Prostate gland (tissue), 2 donors: Measurements from ENCODE around the gene KIDINS220.

Source experiments
- CTCF ChIP-seq, 4 experiments: fragments of 200-600 bp in 2 of 4; fragments of 450-650 bp in 2 of 4; sonication (generic) in 2 of 4; IDR thresholded peaks; 1 replicate in 3 of 4; 2 replicates in 1 of 4; pipeline ENCODE4 v1.5.1; 2016 to 2019; ENCODE audit warnings: antibody characterized with exemption in 4 of 4, mild to moderate bottlenecking in 2 of 4, moderate library complexity in 2 of 4
- POLR2A ChIP-seq: fragments of 450-650 bp; IDR thresholded peaks from one replicate; pipeline ENCODE4 v1.6.1; 2016; ENCODE audit warnings: antibody characterized with exemption, mild to moderate bottlenecking
- POLR2AphosphoS5 ChIP-seq: sonication (generic); formaldehyde crosslinking; IDR thresholded peaks from one replicate; pipeline ENCODE4 v1.6.1; 2017; ENCODE audit warnings: antibody characterized with exemption

DNA sequence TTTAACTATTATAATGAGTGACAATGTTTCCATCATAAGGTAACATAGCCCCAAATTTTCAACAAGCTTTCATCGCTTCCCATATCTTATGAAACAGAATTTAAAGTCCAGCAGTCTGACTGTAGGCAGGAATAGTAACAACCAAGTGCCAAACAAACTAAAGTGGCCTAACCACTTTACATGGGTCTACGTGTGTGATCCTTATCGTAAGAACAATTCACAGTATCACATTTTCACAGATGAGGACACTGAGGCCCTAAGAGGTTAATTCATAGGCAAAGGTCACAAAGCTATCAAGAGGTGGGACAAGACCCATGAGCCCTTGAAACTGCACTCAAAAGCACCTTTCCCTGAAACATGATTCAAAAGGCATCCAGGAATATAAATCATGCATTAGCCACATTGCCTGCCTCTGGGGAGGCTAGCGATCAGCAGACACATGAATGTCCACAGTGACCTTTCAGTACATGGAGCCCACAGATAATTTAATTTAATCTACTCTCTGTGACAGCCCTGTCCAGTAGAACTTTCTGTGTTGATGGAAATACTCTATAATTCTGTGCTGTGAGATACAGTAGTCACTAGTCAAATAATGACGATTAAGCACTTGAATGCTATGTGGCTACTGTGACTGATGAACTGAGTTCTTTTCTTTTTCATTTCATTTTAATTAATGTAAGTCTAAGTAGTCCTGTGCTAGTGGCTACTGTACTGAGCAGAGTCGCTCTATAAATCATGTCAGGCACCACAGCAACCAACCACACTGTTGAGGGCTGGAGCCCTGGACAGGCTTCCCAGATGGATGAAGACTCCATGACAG lies 30.3 kb downstream of the KIDINS220 start:
- TF ChIP-seq POLR2A (no peak), POLR2AphosphoS5 (no peak), CTCF (IDR thresholded peaks at IDR 0.05) (no peak)
